GM23248 (cell line): ENCODE data around the gene MX1. TPM values are rescaled to one million over a fixed set of nuclear protein-coding genes. Genes with fewer than 3 reads are reported as not detected.

Experiments
- DNase-seq: peaks from one replicate; pipeline ENCODE4 v3.0.0-alpha.2; 2015
- H2AFZ ChIP-seq: fragments of 200-600 bp; sonication (generic); 2 replicates; pipeline ENCODE4 v1.6.1; 2016; ENCODE audit warnings: antibody characterized with exemption
- H3F3A ChIP-seq: fragments of 200-600 bp; sonication (generic); 2 replicates; pipeline ENCODE4 v1.6.1; 2016; ENCODE audit warnings: mild to moderate bottlenecking, antibody characterized with exemption, mixed run types; ENCODE audit not compliant: insufficient read depth
- H3K27ac ChIP-seq: fragments of 200-600 bp; sonication (generic); 2 replicates; pipeline ENCODE4 v1.5.1; 2016; ENCODE audit warnings: mild to moderate bottlenecking
- H3K27me3 ChIP-seq: fragments of 200-600 bp; sonication (generic); replicated peaks from 2 replicates; pipeline ENCODE4 v1.6.1; 2016; ENCODE audit warnings: mild to moderate bottlenecking; ENCODE audit not compliant: insufficient read depth
- H3K36me3 ChIP-seq: fragments of 200-600 bp; sonication (generic); 2 replicates; pipeline ENCODE4 v1.6.1; 2016; ENCODE audit warnings: low read depth, mild to moderate bottlenecking
- H3K4me1 ChIP-seq: fragments of 200-600 bp; sonication (generic); 2 replicates; pipeline ENCODE4 v1.6.1; 2016; ENCODE audit warnings: mild to moderate bottlenecking; ENCODE audit not compliant: insufficient read depth
- H3K4me2 ChIP-seq: fragments of 200-600 bp; sonication (generic); one replicate; pipeline ENCODE4 v1.6.1; 2016; ENCODE audit warnings: mild to moderate bottlenecking; ENCODE audit not compliant: unreplicated experiment
- H3K4me3 ChIP-seq: fragments of 200-600 bp; sonication (generic); 2 replicates; pipeline ENCODE4 v1.5.1; 2016; ENCODE audit warnings: mild to moderate bottlenecking
- H3K79me2 ChIP-seq: fragments of 200-600 bp; sonication (generic); 2 replicates; pipeline ENCODE4 v1.6.1; 2016; ENCODE audit warnings: mild to moderate bottlenecking; ENCODE audit not compliant: insufficient read depth
- H3K9ac ChIP-seq: fragments of 200-600 bp; sonication (generic); 2 replicates; pipeline ENCODE4 v1.6.1; 2016; ENCODE audit warnings: mild to moderate bottlenecking
- H3K9me2 ChIP-seq: fragments of 200-600 bp; sonication (generic); 2 replicates; pipeline ENCODE4 v1.6.1; 2016; ENCODE audit warnings: mixed run types, mild to moderate bottlenecking, moderate library complexity; ENCODE audit not compliant: insufficient read depth
- H3K9me3 ChIP-seq: fragments of 200-600 bp; sonication (generic); one replicate; pipeline ENCODE4 v1.6.1; 2017; ENCODE audit warnings: low read depth
- H4K20me1 ChIP-seq: fragments of 200-600 bp; sonication (generic); 2 replicates; pipeline ENCODE4 v1.6.0; 2016; ENCODE audit not compliant: insufficient read depth
- EZH2 ChIP-seq: fragments of 200-600 bp; sonication (generic); IDR thresholded peaks from 2 replicates; pipeline ENCODE4 v1.6.1; 2018; ENCODE audit warnings: antibody characterized with exemption, mild to moderate bottlenecking; ENCODE audit not compliant: insufficient read depth, poor library complexity, severe bottlenecking
- EZH2phosphoT487 ChIP-seq: fragments of 200-600 bp; sonication (generic); IDR thresholded peaks from 2 replicates; pipeline ENCODE4 v1.6.1; 2018; ENCODE audit warnings: antibody characterized with exemption, moderate library complexity, mild to moderate bottlenecking, low read depth; ENCODE audit not compliant: insufficient read depth
- WGBS, 2 experiments: methylation state at CpG; one replicate each; pipeline ENCODE4 v1.1.6; 2015 to 2017; ENCODE audit warnings: low lambda C conversion rate in 2 of 2, low coverage in 1 of 2; ENCODE audit errors: missing lambda C conversion rate in 2 of 2; 5-methylcytosine and 5-hydroxymethylcytosine counted together
- in situ Hi-C: fragments of 300-500 bp; cut with MboI; formaldehyde crosslinking; loops from 2 replicates; pipeline ENCODE4 v1.15.0; 2020
- polyA plus RNA-seq: library from polyadenylated mRNA; unstranded; fragments of >200 nt; fragmentation: Nextera tagmentation; extraction: Ambion mirVana; gene quantifications from 2 replicates; pipeline ENCODE4 v1.2.1, GENCODE V29; 2016
- total RNA-seq: library from RNA; depleted of rRNA; stranded (reverse); fragments of >200 nt; shearing (Covaris generic); gene quantifications from 2 replicates; pipeline ENCODE4 v1.2.3, GENCODE V29; 2014

The MX1 gene
- total and polyA plus RNA-seq, 2 experiments from 2014 or later = 1.6 to 1.9 TPM

DNA sequence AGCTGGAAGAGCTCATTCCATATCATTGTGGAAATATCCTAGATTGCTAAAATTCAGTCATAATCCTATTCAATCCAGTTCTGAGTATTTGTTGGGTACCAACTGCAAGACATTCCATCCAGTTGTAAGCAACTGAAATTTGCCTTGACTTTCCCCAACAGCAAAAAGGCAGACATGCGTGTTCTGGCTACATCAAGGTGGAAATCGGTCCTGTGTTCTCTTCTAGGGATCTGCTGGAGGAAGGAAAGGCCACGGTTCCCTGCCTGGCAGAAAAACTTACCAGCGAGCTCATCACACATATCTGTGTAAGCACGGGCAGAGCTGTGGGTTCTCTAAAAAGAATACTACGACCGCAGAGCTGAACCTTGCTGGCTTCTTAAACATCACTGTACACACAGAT, 17.5 kb downstream of the MX1 start:
- no peaks in the 10 kb centered on the region for H3F3A ChIP-seq
- no peaks in the 10 kb centered on the region for H3K9me3 ChIP-seq
- in situ Hi-C loops = no loop called here
- no peaks in the 10 kb centered on the region for H3K4me1 ChIP-seq
- H3K4me3 ChIP-seq = no peak overlapping the region
- no peak overlapping the region for H2AFZ ChIP-seq
- H3K36me3 ChIP-seq = no peaks in the 10 kb centered on the region
- no peaks in the 10 kb centered on the region for H4K20me1 ChIP-seq
- no peak overlapping the region for H3K9ac ChIP-seq
- TF ChIP-seq EZH2 (no peak), EZH2phosphoT487 (no peak)
- DNase-seq = no peak
- no peak overlapping the region for H3K4me2 ChIP-seq
- H3K79me2 ChIP-seq = no peaks in the 10 kb centered on the region
- no peaks in the 10 kb centered on the region for H3K27me3 ChIP-seq
- H3K9me2 ChIP-seq = no peaks in the 10 kb centered on the region
- H3K27ac ChIP-seq = no peak overlapping the region
- 81 to 86% methylated on average over 7 of the region's 7 CpGs for WGBS, 2 experiments

DNA sequence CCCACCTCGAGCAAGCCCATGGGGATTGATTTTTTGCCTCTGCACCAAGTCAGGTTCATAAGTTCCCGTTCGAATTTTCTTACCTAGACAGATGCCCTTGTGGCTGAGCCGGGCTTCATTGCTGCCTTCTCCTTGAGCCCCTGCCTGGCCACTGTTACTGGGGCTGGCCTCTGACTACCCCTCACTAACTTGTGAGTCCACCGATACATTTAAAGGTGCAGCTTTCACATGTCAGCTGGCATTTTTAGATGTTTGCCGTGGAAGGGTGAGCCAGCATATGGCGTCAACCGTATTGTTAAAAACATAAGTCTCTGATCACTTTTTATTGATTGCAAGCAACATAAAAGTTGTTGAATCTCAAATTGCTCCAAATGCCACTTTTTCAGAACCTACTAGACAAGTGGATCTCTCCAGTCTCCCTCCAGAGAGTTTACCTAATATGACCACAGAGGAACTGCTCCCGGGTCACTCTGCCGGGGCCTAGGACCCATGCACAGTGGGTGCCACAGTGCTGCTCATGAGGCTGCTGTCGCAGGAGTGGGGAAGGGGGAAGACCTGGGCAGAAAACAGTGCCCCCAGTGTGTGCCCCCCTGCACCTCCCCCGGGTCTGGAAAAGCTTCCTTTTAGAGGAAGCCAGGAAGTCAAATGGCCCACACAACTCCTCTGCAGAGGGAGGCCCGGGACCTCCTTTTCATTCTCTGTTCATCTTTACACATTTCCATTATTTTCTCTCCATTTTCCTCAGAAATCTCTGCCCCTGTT, 18.8 kb downstream of the MX1 start:
- H2AFZ ChIP-seq = no peak overlapping the region
- no peaks in the 10 kb centered on the region for H3K36me3 ChIP-seq
- H3K4me3 ChIP-seq = no peak overlapping the region
- H3K9me3 ChIP-seq = no peaks in the 10 kb centered on the region
- in situ Hi-C loops = no loop called here
- WGBS, 2 experiments = 83 to 86% methylated on average over 13 of the region's 13 CpGs
- H3K9me2 ChIP-seq = no peaks in the 10 kb centered on the region
- no peak overlapping the region for H3K27ac ChIP-seq
- DNase-seq = no peak
- H3K4me1 ChIP-seq = no peaks in the 10 kb centered on the region
- TF ChIP-seq EZH2 = no peak
- no peak for TF ChIP-seq EZH2phosphoT487
- no peaks in the 10 kb centered on the region for H3K79me2 ChIP-seq
- H3F3A ChIP-seq = no peaks in the 10 kb centered on the region
- H3K27me3 ChIP-seq = no peaks in the 10 kb centered on the region
- H4K20me1 ChIP-seq = no peaks in the 10 kb centered on the region
- H3K4me2 ChIP-seq = no peak overlapping the region
- no peak overlapping the region for H3K9ac ChIP-seq

DNA sequence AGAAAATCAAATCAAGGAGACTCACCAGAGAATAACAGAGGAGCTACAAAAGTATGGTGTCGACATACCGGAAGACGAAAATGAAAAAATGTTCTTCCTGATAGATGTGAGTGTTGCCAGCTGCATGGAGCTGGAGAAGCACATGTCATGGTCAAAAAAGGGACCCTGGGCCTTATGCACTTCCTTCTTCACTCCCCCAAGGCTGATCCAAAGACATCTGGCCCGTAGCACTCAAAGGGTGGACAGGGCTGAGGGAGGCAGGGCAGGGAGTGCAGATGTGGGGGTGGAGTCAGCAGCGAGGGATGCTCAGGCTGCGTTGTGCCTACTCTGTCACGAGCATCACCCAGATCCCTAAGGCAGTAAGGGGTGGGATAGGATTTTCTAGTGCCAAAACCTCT, 19.4 kb downstream of the MX1 start:
- Histone ChIP-seq H3K4me2 (no peak overlapping the region), H3F3A (no peaks in the 10 kb centered on the region), H3K27ac (no peak overlapping the region), H2AFZ (no peak overlapping the region), H4K20me1 (no peaks in the 10 kb centered on the region), H3K4me1 (no peaks in the 10 kb centered on the region), H3K9me2 (no peaks in the 10 kb centered on the region), H3K4me3 (no peak overlapping the region), H3K79me2 (no peaks in the 10 kb centered on the region), H3K36me3 (no peaks in the 10 kb centered on the region), H3K27me3 (no peaks in the 10 kb centered on the region), H3K9me3 (no peaks in the 10 kb centered on the region), H3K9ac (no peak overlapping the region)
- TF ChIP-seq EZH2phosphoT487 = no peak
- TF ChIP-seq EZH2 = no peak
- in situ Hi-C loops = no loop called here
- WGBS, 2 experiments = 88 to 93% methylated on average over 7 of the region's 7 CpGs
- no peak for DNase-seq

DNA sequence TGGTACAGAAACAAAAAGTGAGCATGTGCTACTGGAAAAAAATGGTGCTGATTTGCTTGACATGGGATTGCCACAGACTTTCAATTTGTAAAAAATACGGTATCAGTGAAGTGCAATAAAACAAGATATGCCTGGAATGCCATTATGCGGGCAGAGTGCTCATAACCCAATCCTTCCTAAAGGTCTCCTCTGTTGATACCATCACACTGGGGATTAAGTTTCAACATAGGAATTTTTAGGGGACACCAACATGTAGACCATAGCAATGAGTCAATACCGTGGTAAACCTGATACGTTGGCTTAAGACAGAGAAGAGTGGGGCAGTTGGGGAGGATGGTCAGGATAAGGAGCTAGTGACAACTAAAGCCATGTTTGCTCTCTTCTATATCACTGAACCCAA, 20.5 kb downstream of the MX1 start:
- in situ Hi-C loops = no loop called here
- no peak overlapping the region for H3K4me3 ChIP-seq
- no peaks in the 10 kb centered on the region for H3K9me3 ChIP-seq
- H3K4me2 ChIP-seq = no peak overlapping the region
- H3F3A ChIP-seq = no peaks in the 10 kb centered on the region
- H3K27ac ChIP-seq = no peak overlapping the region
- H3K27me3 ChIP-seq = no peaks in the 10 kb centered on the region
- H3K4me1 ChIP-seq = no peaks in the 10 kb centered on the region
- no peaks in the 10 kb centered on the region for H3K9me2 ChIP-seq
- WGBS, 2 experiments = 90 to 91% methylated on average over 4 of the region's 4 CpGs
- no peaks in the 10 kb centered on the region for H4K20me1 ChIP-seq
- H2AFZ ChIP-seq = no peak overlapping the region
- no peak overlapping the region for H3K9ac ChIP-seq
- TF ChIP-seq EZH2phosphoT487 (no peak), EZH2 (no peak)
- no peaks in the 10 kb centered on the region for H3K36me3 ChIP-seq
- no peaks in the 10 kb centered on the region for H3K79me2 ChIP-seq
- no peak for DNase-seq
